ENCODE data around the gene USP2.

The USP2 gene

GRCh38 chr11:119355091-119355843 is 26.2 kb downstream of the USP2 start:
- Histone ChIP-seq H3K27me3 (ENCODE audit: control insufficient read depth in 1 of 2, insufficient read depth in 2 of 2, low read length in 2 of 2) (peaks cover 0 to 3% of the 10 kb centered on the region in 2 donors), H3K36me3 (ENCODE audit: control insufficient read depth in 1 of 2, insufficient read depth in 2 of 2, low read length in 2 of 2) (peaks cover 0 to 21% of the 10 kb centered on the region in 2 donors), H3K9me3 (ENCODE audit: control insufficient read depth in 1 of 2, low read length in 2 of 2) (no peaks in the 10 kb centered on the region), H3K27ac (ENCODE audit: low read depth, low read length) (no peak overlapping the region), H3K9ac (ENCODE audit: low read depth in 1 of 2, low read length in 2 of 2) (no peak overlapping the region), H3K4me3 (ENCODE audit: low read depth in 1 of 2, low read length in 2 of 2) (no peak overlapping the region), H3K4me1 (ENCODE audit: control insufficient read depth in 1 of 2, insufficient read depth in 2 of 2, low read length in 2 of 2) (peaks cover 4 to 14% of the 10 kb centered on the region in 2 donors)

DNA sequence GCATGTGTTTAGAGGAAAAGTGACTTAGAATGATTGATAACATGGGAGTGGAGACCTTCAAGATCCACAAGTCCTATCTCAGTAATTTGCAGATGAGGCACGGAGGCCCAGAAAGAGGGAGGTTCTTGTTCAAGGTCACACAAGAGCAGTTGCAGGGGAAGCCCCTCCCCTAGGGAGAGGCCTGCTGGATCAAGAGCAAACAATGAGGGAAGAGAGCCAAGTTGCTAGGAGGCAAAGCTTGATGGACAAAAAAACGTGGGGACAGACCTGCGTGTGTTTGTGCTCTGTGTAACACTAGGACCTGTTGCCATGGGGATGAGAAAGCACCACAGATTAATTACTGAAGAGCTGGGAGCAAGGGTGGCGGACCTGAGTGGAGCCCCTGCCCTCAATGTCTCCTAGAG is 28.6 kb downstream of the USP2 start:
- H3K27ac ChIP-seq (ENCODE audit: low read depth, low read length), result no peak overlapping the region
- no peak overlapping the region for H3K4me3 ChIP-seq (ENCODE audit: low read depth in 1 of 2, low read length in 2 of 2)
- H3K9ac ChIP-seq (ENCODE audit: low read depth in 1 of 2, low read length in 2 of 2), result no peak overlapping the region
- no peaks in the 10 kb centered on the region for H3K9me3 ChIP-seq (ENCODE audit: control insufficient read depth in 1 of 2, low read length in 2 of 2)
- H3K27me3 ChIP-seq (ENCODE audit: control insufficient read depth in 1 of 2, insufficient read depth in 2 of 2, low read length in 2 of 2), result peaks cover 0 to 3% of the 10 kb centered on the region in 2 donors
- peaks cover 0 to under 1% of the 10 kb centered on the region in 2 donors for H3K36me3 ChIP-seq (ENCODE audit: control insufficient read depth in 1 of 2, insufficient read depth in 2 of 2, low read length in 2 of 2)
- peaks cover 4 to 11% of the 10 kb centered on the region in 2 donors for H3K4me1 ChIP-seq (ENCODE audit: control insufficient read depth in 1 of 2, insufficient read depth in 2 of 2, low read length in 2 of 2)

- Histone ChIP-seq H3K9me3 (ENCODE audit: control insufficient read depth in 1 of 2, low read length in 2 of 2) (no peaks in the 10 kb centered on the region), H3K4me1 (ENCODE audit: control insufficient read depth in 1 of 2, insufficient read depth in 2 of 2, low read length in 2 of 2) (peaks cover 4 to 11% of the 10 kb centered on the region in 2 donors), H3K9ac (ENCODE audit: low read depth in 1 of 2, low read length in 2 of 2) (no peak overlapping the region), H3K27me3 (ENCODE audit: control insufficient read depth in 1 of 2, insufficient read depth in 2 of 2, low read length in 2 of 2) (peaks cover 0 to 3% of the 10 kb centered on the region in 2 donors), H3K27ac (ENCODE audit: low read depth, low read length) (no peak overlapping the region), H3K36me3 (ENCODE audit: control insufficient read depth in 1 of 2, insufficient read depth in 2 of 2, low read length in 2 of 2) (no peaks in the 10 kb centered on the region), H3K4me3 (ENCODE audit: low read depth in 1 of 2, low read length in 2 of 2) (no peak overlapping the region)
Observed at GRCh38 chr11:119351232-119351631, 30.3 kb downstream of the USP2 start.

- no peak overlapping the region for H3K27ac ChIP-seq (ENCODE audit: low read depth, low read length)
Observed at GRCh38 chr11:119350302-119350701, 31.2 kb downstream of the USP2 start.

DNA sequence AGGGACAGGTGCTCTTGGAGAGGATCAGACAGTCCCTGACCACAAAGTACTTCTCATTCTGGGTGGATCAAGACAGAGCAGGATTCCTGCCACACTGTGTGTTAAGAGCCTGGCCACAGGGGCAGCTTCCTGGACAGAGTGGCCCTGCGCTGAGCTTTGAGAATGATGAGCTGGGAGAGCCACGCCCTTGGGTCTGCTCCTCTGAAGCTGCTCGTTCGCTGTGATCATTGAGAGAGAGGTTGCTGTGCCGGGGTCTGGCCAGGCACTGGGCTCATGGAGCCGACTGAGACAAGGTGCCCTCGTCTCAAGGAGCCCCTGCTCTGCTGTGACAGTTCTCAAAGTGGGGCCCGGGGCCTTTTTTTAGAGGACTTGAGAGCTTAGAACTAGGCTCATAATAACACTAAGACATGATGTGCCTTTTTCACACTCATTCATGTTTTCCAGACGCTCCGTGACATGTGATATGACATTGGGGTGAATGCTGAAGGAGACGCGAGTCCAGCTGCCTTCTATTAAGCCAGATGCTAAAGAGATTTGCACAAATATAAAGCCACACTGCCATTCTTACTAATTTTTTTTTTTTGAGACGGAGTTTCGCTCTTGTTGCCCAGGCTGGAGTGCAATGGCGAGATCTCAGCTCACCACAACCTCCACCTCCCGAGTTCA is 33.4 kb downstream of the USP2 start:
- Histone ChIP-seq H3K4me1 (ENCODE audit: control insufficient read depth in 1 of 2, insufficient read depth in 2 of 2, low read length in 2 of 2) (peaks cover 0 to 3% of the 10 kb centered on the region in 2 donors), H3K27ac (ENCODE audit: low read depth, low read length) (no peak overlapping the region)

More at GRCh38 chr11:119350302-119350701, 31.2 kb downstream of the USP2 start:
- H3K27me3 ChIP-seq (ENCODE audit: control insufficient read depth in 1 of 2, insufficient read depth in 2 of 2, low read length in 2 of 2), result peaks cover under 1 to 3% of the 10 kb centered on the region in 2 donors
- peaks cover 0 to 11% of the 10 kb centered on the region in 2 donors for H3K4me1 ChIP-seq (ENCODE audit: control insufficient read depth in 1 of 2, insufficient read depth in 2 of 2, low read length in 2 of 2)
- no peaks in the 10 kb centered on the region for H3K36me3 ChIP-seq (ENCODE audit: control insufficient read depth in 1 of 2, insufficient read depth in 2 of 2, low read length in 2 of 2)
- H3K4me3 ChIP-seq (ENCODE audit: low read depth in 1 of 2, low read length in 2 of 2), result no peak overlapping the region
- H3K9ac ChIP-seq (ENCODE audit: low read depth in 1 of 2, low read length in 2 of 2), result no peak overlapping the region
- no peaks in the 10 kb centered on the region for H3K9me3 ChIP-seq (ENCODE audit: control insufficient read depth in 1 of 2, low read length in 2 of 2)

DNA sequence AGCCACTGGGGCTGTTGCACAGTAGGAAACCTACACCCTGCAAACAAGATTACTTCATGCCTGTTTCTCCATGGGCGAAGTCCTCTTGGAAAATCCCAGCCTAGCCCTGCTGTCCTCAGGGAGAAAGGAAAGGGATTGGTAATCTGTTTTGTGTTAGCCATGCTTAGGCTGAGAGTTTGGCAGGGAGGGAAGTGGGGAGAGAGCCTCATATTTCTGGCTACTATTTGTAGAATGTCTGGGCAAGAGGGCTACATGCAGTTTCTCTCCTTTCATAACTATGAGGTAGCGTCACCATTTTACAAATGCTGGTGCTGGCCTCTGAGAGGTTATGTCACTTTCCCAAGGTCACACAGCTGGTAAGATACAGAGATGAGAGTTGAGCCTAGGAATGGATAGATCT is 34.2 kb downstream of the USP2 start:
- Histone ChIP-seq H3K9ac (ENCODE audit: low read depth in 1 of 2, low read length in 2 of 2) (no peak overlapping the region), H3K27ac (ENCODE audit: low read depth, low read length) (no peak overlapping the region), H3K9me3 (ENCODE audit: control insufficient read depth in 1 of 2, low read length in 2 of 2) (no peaks in the 10 kb centered on the region), H3K4me1 (ENCODE audit: control insufficient read depth in 1 of 2, insufficient read depth in 2 of 2, low read length in 2 of 2) (no peaks in the 10 kb centered on the region), H3K27me3 (ENCODE audit: control insufficient read depth in 1 of 2, insufficient read depth in 2 of 2, low read length in 2 of 2) (peaks cover 0 to 6% of the 10 kb centered on the region in 2 donors), H3K36me3 (ENCODE audit: control insufficient read depth in 1 of 2, insufficient read depth in 2 of 2, low read length in 2 of 2) (no peaks in the 10 kb centered on the region), H3K4me3 (ENCODE audit: low read depth in 1 of 2, low read length in 2 of 2) (no peak overlapping the region)

More for the DNA sequence above, 33.4 kb downstream of the USP2 start:
- Histone ChIP-seq H3K27me3 (ENCODE audit: control insufficient read depth in 1 of 2, insufficient read depth in 2 of 2, low read length in 2 of 2) (peaks cover 0 to 6% of the 10 kb centered on the region in 2 donors), H3K9ac (ENCODE audit: low read depth in 1 of 2, low read length in 2 of 2) (no peak overlapping the region), H3K4me3 (ENCODE audit: low read depth in 1 of 2, low read length in 2 of 2) (no peak overlapping the region), H3K9me3 (ENCODE audit: control insufficient read depth in 1 of 2, low read length in 2 of 2) (no peaks in the 10 kb centered on the region), H3K36me3 (ENCODE audit: control insufficient read depth in 1 of 2, insufficient read depth in 2 of 2, low read length in 2 of 2) (no peaks in the 10 kb centered on the region)

DNA sequence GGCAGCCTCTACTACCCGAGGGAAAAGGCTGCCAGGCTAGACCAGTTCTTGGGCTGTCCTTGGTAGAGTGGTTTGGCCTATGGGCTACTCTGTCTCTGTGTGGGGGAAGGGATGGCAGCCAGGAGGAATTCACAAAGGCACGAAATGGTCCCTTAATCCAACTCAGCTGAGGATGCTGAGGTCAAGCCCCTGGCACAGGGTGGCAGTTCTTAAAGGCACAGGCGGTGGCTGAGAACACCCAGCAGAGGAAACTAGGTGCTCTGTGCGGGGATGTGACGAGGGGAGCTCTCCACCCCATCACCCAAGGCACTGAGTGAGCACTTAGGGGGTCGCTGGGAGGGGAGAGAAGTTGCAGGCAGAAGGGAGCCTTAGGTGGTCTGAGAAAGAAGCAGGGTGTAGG is 34.9 kb downstream of the USP2 start, which contains the start of gene MFRP:
TSS of gene MFRP (minus strand) at position 101 of the 400 bp plus-strand sequence. CDS start 192 bp downstream, outside the sequence.
- Histone ChIP-seq H3K36me3 (ENCODE audit: control insufficient read depth in 1 of 2, insufficient read depth in 2 of 2, low read length in 2 of 2) (no peaks in the 10 kb centered on the region), H3K9me3 (ENCODE audit: control insufficient read depth in 1 of 2, low read length in 2 of 2) (no peaks in the 10 kb centered on the region), H3K4me3 (ENCODE audit: low read depth in 1 of 2, low read length in 2 of 2) (no peak within 1 kb of the TSS), H3K27me3 (ENCODE audit: control insufficient read depth in 1 of 2, insufficient read depth in 2 of 2, low read length in 2 of 2) (peaks cover 0 to 6% of the 10 kb centered on the region in 2 donors), H3K4me1 (ENCODE audit: control insufficient read depth in 1 of 2, insufficient read depth in 2 of 2, low read length in 2 of 2) (peaks cover 0 to under 1% of the 10 kb centered on the region in 2 donors), H3K9ac (ENCODE audit: low read depth in 1 of 2, low read length in 2 of 2) (no peak within 1 kb of the TSS), H3K27ac (ENCODE audit: low read depth, low read length) (no peak within 1 kb of the TSS)

DNA sequence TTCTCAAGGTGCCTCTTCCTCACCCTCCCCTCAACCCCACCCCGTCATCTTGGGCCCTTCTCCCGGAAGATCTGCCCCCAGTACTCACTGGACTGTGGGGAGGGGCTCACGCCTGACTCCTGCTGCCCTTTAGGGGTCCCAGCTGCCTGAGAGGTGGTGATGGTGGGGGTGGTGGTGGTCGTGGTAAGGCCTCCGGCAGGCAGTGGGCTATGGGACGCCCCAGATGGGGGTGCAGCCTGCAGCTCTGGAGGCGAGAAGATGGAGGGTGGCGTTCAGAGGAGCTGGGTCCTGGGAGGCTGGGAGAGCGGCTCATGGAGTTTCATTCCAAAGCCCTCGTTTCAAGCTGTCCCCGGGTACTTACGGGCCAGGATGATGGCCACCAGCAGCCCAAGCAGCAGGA is 35.8 kb downstream of the USP2 start:
- Histone ChIP-seq H3K27ac (ENCODE audit: low read depth, low read length) (no peak overlapping the region), H3K36me3 (ENCODE audit: control insufficient read depth in 1 of 2, insufficient read depth in 2 of 2, low read length in 2 of 2) (no peaks in the 10 kb centered on the region), H3K9ac (ENCODE audit: low read depth in 1 of 2, low read length in 2 of 2) (no peak overlapping the region), H3K9me3 (ENCODE audit: control insufficient read depth in 1 of 2, low read length in 2 of 2) (no peaks in the 10 kb centered on the region), H3K4me3 (ENCODE audit: low read depth in 1 of 2, low read length in 2 of 2) (no peak overlapping the region), H3K27me3 (ENCODE audit: control insufficient read depth in 1 of 2, insufficient read depth in 2 of 2, low read length in 2 of 2) (peaks cover 0 to 6% of the 10 kb centered on the region in 2 donors), H3K4me1 (ENCODE audit: control insufficient read depth in 1 of 2, insufficient read depth in 2 of 2, low read length in 2 of 2) (peaks cover 5 to 9% of the 10 kb centered on the region in 2 donors)

DNA sequence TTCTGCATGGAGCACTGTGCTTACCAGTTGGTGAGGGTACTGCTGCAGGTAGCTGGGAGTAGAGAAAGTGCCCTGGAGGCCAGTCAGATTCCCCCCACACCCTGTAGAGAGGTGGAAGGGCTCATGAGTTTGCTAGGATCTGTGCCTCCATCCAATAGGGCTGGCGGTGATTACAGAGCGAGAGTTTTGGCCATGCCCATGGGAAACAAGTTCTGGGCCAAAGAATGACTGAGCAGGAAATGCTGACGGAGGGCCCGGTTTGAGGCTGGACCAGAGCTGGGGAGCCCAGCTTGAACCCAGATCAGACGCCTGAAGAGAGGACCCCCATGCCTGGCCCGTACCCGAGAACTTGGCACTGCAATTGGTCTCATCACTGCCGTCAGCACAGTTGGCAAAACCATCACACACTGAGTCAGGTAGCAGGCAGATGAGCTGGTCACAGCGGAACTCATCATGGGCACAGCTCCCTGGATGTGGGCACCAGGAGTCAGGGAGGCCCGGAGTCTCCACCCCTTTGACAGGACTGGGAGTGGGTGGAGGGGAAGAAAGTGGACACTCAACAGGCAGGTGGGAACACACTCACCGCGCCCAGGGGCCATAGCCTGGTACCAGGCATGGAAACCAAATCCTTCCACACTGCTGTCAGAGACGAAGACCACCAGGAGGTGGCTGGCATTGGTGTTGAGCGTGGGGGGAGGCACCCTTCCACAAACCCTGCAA is 37.0 kb downstream of the USP2 start:
- Histone ChIP-seq H3K27me3 (ENCODE audit: control insufficient read depth in 1 of 2, insufficient read depth in 2 of 2, low read length in 2 of 2) (peaks cover 0 to 6% of the 10 kb centered on the region in 2 donors), H3K36me3 (ENCODE audit: control insufficient read depth in 1 of 2, insufficient read depth in 2 of 2, low read length in 2 of 2) (no peaks in the 10 kb centered on the region), H3K9me3 (ENCODE audit: control insufficient read depth in 1 of 2, low read length in 2 of 2) (no peaks in the 10 kb centered on the region), H3K4me3 (ENCODE audit: low read depth in 1 of 2, low read length in 2 of 2) (no peak overlapping the region), H3K4me1 (ENCODE audit: control insufficient read depth in 1 of 2, insufficient read depth in 2 of 2, low read length in 2 of 2) (peaks cover 6 to 10% of the 10 kb centered on the region in 2 donors), H3K27ac (ENCODE audit: low read depth, low read length) (no peak overlapping the region), H3K9ac (ENCODE audit: low read depth in 1 of 2, low read length in 2 of 2) (no peak overlapping the region)

DNA sequence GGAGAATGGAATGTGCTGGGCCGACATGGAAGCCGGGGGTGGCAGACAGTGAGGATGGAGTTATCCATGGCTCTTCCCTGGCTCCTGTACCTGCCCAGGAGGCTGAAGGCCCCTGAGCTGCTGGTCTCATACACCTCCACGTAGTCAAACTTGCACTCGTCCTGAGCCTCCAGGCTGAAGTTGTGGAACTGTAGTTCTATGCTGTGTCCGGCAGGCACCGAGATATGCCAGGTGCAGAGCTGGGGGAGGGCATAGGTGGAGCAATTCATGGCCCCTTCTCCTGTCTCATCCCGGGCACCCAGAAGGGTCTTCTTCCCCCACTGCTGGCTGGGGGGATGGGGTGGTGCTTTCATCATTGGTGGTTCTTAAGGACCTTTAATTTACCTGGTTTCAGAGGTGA is 37.8 kb downstream of the USP2 start:
- peaks cover 0 to 9% of the 10 kb centered on the region in 2 donors for H3K27me3 ChIP-seq (ENCODE audit: control insufficient read depth in 1 of 2, insufficient read depth in 2 of 2, low read length in 2 of 2)
- H3K9ac ChIP-seq (ENCODE audit: low read depth in 1 of 2, low read length in 2 of 2), result no peak overlapping the region
- H3K4me1 ChIP-seq (ENCODE audit: control insufficient read depth in 1 of 2, insufficient read depth in 2 of 2, low read length in 2 of 2), result peaks cover 14 to 17% of the 10 kb centered on the region in 2 donors
- H3K36me3 ChIP-seq (ENCODE audit: control insufficient read depth in 1 of 2, insufficient read depth in 2 of 2, low read length in 2 of 2), result no peaks in the 10 kb centered on the region
- no peaks in the 10 kb centered on the region for H3K9me3 ChIP-seq (ENCODE audit: control insufficient read depth in 1 of 2, low read length in 2 of 2)
- H3K4me3 ChIP-seq (ENCODE audit: low read depth in 1 of 2, low read length in 2 of 2), result no peak overlapping the region
- no peak overlapping the region for H3K27ac ChIP-seq (ENCODE audit: low read depth, low read length)

Measured in duodenal mucosa (tissue), 2 donors.